BE2C (cell line): ENCODE measurements around the gene STARD3.

Experiments used
- DNase-seq: peaks from one replicate; pipeline ENCODE4 v3.0.0-alpha.2; 2020
- H3K27me3 ChIP-seq: fragments of 250-450 bp; sonication (Bioruptor Pico); 2 replicates; pipeline ENCODE4 v1.5.1; 2020; ENCODE audit warnings: mild to moderate bottlenecking
- H3K36me3 ChIP-seq: fragments of 250-450 bp; sonication (Bioruptor Pico); 2 replicates; pipeline ENCODE4 v1.5.1; 2020; ENCODE audit warnings: mild to moderate bottlenecking
- H3K4me1 ChIP-seq: fragments of 250-450 bp; sonication (Bioruptor Pico); 2 replicates; pipeline ENCODE4 v1.5.1; 2020
- H3K4me3 ChIP-seq: 2 replicates; pipeline ENCODE4 v1.5.1; 2011; ENCODE audit warnings: low read depth, low read length
- H3K9me3 ChIP-seq: fragments of 250-450 bp; sonication (Bioruptor Pico); 2 replicates; pipeline ENCODE4 v1.5.1; 2020
- TF ChIP-seq, protein P1 (sequence below): IDR thresholded peaks from 2 replicates; pipeline ENCODE4 v1.5.1; 2012; ENCODE audit warnings: mild to moderate bottlenecking, low read depth, low read length

The STARD3 gene

DNA sequence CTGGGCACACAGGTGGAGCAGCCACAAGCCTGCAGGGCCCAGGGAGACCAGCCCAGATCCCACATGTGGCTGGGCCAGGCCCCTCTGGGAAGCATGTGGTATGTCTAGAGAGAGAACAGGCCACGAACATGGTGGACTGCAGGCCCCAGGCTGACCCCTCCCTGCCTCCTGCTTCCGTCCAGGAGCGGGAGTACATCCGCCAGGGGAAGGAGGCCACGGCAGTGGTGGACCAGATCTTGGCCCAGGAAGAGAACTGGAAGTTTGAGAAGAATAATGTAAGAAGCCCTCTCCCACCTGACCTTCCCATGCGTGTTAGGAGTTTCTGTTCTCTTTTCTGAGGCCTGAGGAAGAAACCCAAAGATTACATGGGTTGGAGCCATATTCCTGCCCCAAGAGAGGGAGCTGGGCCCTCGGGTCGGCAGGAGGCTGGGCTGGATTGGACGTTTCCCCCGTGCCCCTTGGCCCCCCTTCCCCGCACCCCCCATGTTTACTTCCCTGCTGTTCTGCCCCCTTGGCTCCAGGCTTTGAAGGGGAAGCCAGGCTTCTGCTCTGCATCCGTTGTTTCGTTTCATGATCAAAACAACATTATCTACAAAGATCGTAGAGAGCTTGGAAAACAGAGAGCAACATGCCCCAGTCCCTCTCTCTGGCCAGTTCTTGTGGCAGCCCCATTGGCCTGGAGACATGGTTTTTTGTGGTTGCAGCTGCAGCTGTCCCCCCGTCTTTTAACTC is 22.5 kb downstream of the STARD3 start:
- H3K36me3 ChIP-seq: peaks cover 8% of the 10 kb centered on the region; the same call in 1 of the 2 replicates
- H3K27me3 ChIP-seq: no peaks in the 10 kb centered on the region
- DNase-seq: no peak
- H3K9me3 ChIP-seq: no peaks in the 10 kb centered on the region
- H3K4me3 ChIP-seq: no peak overlapping the region
- TF ChIP-seq, protein P1, sequence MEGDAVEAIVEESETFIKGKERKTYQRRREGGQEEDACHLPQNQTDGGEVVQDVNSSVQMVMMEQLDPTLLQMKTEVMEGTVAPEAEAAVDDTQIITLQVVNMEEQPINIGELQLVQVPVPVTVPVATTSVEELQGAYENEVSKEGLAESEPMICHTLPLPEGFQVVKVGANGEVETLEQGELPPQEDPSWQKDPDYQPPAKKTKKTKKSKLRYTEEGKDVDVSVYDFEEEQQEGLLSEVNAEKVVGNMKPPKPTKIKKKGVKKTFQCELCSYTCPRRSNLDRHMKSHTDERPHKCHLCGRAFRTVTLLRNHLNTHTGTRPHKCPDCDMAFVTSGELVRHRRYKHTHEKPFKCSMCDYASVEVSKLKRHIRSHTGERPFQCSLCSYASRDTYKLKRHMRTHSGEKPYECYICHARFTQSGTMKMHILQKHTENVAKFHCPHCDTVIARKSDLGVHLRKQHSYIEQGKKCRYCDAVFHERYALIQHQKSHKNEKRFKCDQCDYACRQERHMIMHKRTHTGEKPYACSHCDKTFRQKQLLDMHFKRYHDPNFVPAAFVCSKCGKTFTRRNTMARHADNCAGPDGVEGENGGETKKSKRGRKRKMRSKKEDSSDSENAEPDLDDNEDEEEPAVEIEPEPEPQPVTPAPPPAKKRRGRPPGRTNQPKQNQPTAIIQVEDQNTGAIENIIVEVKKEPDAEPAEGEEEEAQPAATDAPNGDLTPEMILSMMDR: no peak
- H3K4me1 ChIP-seq: no peaks in the 10 kb centered on the region

DNA sequence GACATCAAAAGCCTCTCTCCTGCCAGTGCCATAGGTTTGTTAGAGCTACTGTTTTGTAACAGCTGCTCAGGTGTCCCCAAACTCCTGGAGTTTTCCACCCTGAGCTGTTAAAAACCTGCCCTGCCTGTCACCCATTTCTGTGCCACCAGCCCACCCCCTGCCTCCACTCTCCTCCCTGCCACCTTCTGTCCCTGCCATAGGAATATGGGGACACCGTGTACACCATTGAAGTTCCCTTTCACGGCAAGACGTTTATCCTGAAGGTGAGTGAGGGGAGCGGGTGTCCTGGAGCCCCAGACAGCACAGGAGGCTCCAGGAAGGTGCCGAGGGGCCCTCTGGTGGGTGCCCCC is 23.0 kb downstream of the STARD3 start:
- no peak for DNase-seq
- TF ChIP-seq, protein P1: no peak
- no peaks in the 10 kb centered on the region for H3K9me3 ChIP-seq
- H3K4me1 ChIP-seq: no peaks in the 10 kb centered on the region
- no peaks in the 10 kb centered on the region for H3K27me3 ChIP-seq
- H3K36me3 ChIP-seq: peaks cover 8% of the 10 kb centered on the region; the same call in 1 of the 2 replicates
- H3K4me3 ChIP-seq: no peak overlapping the region

DNA sequence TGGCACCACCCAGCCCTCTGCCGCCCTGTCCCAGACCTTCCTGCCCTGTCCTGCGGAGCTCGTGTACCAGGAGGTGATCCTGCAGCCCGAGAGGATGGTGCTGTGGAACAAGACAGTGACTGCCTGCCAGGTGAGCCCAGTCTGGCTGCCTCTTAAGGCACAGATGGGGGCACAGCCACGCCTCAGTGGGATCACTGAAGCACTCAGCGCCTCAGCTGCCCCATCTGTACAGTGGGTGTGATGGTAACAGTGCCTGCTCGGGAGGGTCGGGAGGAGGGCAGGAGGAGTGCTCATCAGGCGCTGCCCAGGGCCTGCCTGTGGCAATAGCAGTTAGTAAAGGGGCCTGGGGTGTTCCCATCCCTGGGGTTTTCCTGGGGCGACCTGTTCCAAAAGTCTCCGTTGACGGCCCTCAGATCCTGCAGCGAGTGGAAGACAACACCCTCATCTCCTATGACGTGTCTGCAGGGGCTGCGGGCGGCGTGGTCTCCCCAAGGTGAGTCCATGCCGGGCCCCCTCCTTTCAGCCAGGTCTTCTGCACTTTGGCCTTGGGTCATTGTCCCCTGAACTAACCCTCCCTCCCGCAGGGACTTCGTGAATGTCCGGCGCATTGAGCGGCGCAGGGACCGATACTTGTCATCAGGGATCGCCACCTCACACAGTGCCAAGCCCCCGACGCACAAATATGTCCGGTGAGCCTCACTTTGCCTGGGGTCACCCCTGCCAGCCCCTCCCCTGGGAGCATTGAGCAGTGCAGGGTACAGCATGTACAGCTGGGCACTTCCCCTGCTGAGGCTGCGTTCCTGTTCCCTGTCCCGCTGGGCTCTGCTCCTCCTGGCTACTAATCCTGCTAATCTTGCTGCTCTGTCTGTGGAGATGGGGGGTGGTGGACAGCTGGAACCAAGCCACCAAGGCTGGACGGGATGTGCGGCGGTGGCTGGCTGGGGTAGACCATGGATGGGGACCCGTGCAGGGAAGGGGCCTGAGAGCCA is 23.7 kb downstream of the STARD3 start:
- DNase-seq: no peak
- H3K27me3 ChIP-seq: no peaks in the 10 kb centered on the region
- H3K4me3 ChIP-seq: no peak overlapping the region
- H3K9me3 ChIP-seq: no peaks in the 10 kb centered on the region
- no peaks in the 10 kb centered on the region for H3K4me1 ChIP-seq
- peaks cover 8% of the 10 kb centered on the region; the same call in 1 of the 2 replicates for H3K36me3 ChIP-seq
- TF ChIP-seq, protein P1: no peak

DNA sequence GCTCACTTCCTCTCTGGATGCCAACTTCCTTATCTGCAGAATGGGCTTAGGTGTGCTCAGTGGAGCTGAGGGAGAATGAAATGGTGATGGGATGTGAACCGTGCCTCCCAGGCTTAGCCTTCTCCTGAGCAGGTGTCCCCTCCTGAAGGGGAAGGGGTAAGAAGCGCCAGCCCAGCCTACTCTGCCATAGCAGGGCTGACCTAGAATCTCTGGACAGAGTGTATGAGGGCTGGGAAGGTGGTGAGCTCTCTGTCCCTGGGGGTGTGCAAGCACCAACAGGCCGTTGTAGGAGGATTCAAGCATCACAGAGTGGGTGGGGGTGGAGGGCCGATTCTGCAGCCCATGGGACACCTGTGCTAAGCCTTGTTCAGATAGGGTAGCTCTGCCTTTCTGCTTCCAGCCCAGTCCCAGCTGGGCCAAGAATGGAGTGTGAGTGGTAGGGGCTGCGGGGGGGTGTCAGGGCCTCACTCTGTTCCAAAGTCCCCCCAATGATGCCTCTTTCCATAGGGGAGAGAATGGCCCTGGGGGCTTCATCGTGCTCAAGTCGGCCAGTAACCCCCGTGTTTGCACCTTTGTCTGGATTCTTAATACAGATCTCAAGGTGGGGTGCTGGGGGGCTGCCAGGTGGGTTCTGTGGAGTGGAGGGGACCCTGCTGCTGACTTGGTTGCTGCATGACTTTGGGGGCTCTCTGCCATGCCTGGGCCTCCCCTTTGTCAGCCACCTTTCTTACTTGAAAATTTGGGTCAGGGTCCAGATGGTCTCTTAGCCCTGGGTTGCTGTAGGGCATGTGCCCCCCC is 25.0 kb downstream of the STARD3 start:
- peaks cover 2% of the 10 kb centered on the region for H3K4me1 ChIP-seq
- TF ChIP-seq, protein P1: no peak
- H3K36me3 ChIP-seq: peaks cover 8% of the 10 kb centered on the region; the same call in 1 of the 2 replicates
- no peak for DNase-seq
- H3K4me3 ChIP-seq: no peak overlapping the region
- H3K9me3 ChIP-seq: no peaks in the 10 kb centered on the region
- H3K27me3 ChIP-seq: no peaks in the 10 kb centered on the region; the same call in 1 of the 2 replicates

DNA sequence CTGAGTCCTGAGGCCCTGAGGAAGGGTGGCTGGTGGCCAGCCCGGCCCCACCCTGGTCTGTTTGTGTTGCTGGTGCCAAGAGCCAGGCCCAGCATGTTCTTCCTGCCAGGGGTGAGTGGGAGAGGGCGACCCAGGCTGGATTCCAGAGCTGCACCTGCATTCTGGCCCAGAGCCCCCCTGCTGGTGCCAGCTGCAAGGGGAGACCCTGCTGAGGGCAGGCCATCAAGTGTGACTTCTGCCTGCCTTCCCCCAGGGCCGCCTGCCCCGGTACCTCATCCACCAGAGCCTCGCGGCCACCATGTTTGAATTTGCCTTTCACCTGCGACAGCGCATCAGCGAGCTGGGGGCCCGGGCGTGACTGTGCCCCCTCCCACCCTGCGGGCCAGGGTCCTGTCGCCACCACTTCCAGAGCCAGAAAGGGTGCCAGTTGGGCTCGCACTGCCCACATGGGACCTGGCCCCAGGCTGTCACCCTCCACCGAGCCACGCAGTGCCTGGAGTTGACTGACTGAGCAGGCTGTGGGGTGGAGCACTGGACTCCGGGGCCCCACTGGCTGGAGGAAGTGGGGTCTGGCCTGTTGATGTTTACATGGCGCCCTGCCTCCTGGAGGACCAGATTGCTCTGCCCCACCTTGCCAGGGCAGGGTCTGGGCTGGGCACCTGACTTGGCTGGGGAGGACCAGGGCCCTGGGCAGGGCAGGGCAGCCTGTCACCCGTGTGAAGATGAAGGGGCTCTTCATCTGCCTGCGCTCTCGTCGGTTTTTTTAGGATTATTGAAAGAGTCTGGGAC is 25.8 kb downstream of the STARD3 start:
- TF ChIP-seq, protein P1: no peak
- DNase-seq: no peak
- Histone ChIP-seq H3K9me3 (no peaks in the 10 kb centered on the region), H3K4me3 (no peak overlapping the region), H3K27me3 (peaks cover 6% of the 10 kb centered on the region; the same call in 1 of the 2 replicates), H3K36me3 (peaks cover 8% of the 10 kb centered on the region; the same call in 1 of the 2 replicates), H3K4me1 (peaks cover 9% of the 10 kb centered on the region)
